OCI-LY3 (cell line): ENCODE measurements around the gene SRP68.
"Not testable (repeated sequence)": the region's sequence is repeated elsewhere in the genome, so short reads cannot be mapped to it uniquely, and the experiment has no call there.

Source experiments
- H2AFZ ChIP-seq: fragments of 200-600, 300-600 bp; shearing (Covaris generic); 2 replicates; pipeline ENCODE4 v1.6.0; 2014; ENCODE audit warnings: antibody characterized with exemption, low read depth, low read length
- H3K27ac ChIP-seq: fragments of 200-600, 300-600 bp; sonication (generic); 2 replicates; pipeline ENCODE4 v1.5.1; 2014; ENCODE audit warnings: mild to moderate bottlenecking, low read length, moderate library complexity, mixed read lengths
- H3K27me3 ChIP-seq: fragments of 200-600, 300-600 bp; sonication (generic); 2 replicates; pipeline ENCODE4 v1.6.1; 2014; ENCODE audit warnings: low read depth, low read length, mixed read lengths
- H3K36me3 ChIP-seq: fragments of 200-600, 300-600 bp; sonication (generic); replicated peaks from 2 replicates; pipeline ENCODE3; 2014; ENCODE audit warnings: low read depth, low read length, mixed read lengths
- H3K4me1 ChIP-seq: fragments of 300-600, 200-600 bp; sonication (generic); 2 replicates; pipeline ENCODE4 v1.6.1; 2014; ENCODE audit warnings: low read length, mixed read lengths
- H3K4me2 ChIP-seq: fragments of 200-600, 300-600 bp; sonication (generic); 2 replicates; pipeline ENCODE4 v1.6.1; 2014; ENCODE audit warnings: low read length, mixed read lengths
- H3K4me3 ChIP-seq: fragments of 300-600, 200-600 bp; sonication (generic); 2 replicates; pipeline ENCODE4 v1.5.1; 2014; ENCODE audit warnings: antibody characterized with exemption, mild to moderate bottlenecking, low read length, moderate library complexity
- H3K79me2 ChIP-seq: fragments of 300-600, 200-600 bp; shearing (Covaris generic); 2 replicates; pipeline ENCODE4 v1.6.1; 2014; ENCODE audit warnings: mild to moderate bottlenecking, low read length, mixed read lengths
- H3K9ac ChIP-seq: fragments of 300-600, 200-600 bp; shearing (Covaris generic); 2 replicates; pipeline ENCODE4 v1.6.0; 2014; ENCODE audit warnings: mild to moderate bottlenecking, low read length, moderate library complexity
- H3K9me3 ChIP-seq: fragments of 200-600, 300-600 bp; shearing (Covaris generic); 2 replicates; pipeline ENCODE4 v1.6.1; 2014; ENCODE audit warnings: low read length, mixed read lengths; ENCODE audit not compliant: insufficient read depth
- H4K20me1 ChIP-seq: fragments of 200-600, 300-600 bp; sonication (generic); 2 replicates; pipeline ENCODE4 v1.6.1; 2016; ENCODE audit warnings: low read length, mixed read lengths; ENCODE audit not compliant: insufficient read depth
- EZH2phosphoT487 ChIP-seq: fragments of 200-600 bp; shearing (Covaris generic); IDR thresholded peaks from 2 replicates; pipeline ENCODE4 v1.6.1; 2018; ENCODE audit warnings: antibody characterized with exemption, mixed run types, low read depth
- TF ChIP-seq, protein P1 (sequence below): fragments of 200-600, 300-600 bp; sonication (generic); IDR thresholded peaks from 2 replicates; pipeline ENCODE4 v1.5.1; 2014; ENCODE audit warnings: antibody characterized with exemption, low read length, low read depth

SRP68 gene

GRCh38 chr17:76063875-76064546 lies 8.3 kb downstream of the SRP68 start:
- peaks cover 47% of the 10 kb centered on the region for H3K36me3 ChIP-seq
- H3K27me3 ChIP-seq: no peaks in the 10 kb centered on the region
- no peak overlapping the region for H2AFZ ChIP-seq
- no peaks in the 10 kb centered on the region for H3K9me3 ChIP-seq
- no peak overlapping the region for H3K4me2 ChIP-seq
- TF ChIP-seq EZH2phosphoT487: no peak
- TF ChIP-seq, protein P1, sequence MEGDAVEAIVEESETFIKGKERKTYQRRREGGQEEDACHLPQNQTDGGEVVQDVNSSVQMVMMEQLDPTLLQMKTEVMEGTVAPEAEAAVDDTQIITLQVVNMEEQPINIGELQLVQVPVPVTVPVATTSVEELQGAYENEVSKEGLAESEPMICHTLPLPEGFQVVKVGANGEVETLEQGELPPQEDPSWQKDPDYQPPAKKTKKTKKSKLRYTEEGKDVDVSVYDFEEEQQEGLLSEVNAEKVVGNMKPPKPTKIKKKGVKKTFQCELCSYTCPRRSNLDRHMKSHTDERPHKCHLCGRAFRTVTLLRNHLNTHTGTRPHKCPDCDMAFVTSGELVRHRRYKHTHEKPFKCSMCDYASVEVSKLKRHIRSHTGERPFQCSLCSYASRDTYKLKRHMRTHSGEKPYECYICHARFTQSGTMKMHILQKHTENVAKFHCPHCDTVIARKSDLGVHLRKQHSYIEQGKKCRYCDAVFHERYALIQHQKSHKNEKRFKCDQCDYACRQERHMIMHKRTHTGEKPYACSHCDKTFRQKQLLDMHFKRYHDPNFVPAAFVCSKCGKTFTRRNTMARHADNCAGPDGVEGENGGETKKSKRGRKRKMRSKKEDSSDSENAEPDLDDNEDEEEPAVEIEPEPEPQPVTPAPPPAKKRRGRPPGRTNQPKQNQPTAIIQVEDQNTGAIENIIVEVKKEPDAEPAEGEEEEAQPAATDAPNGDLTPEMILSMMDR: no peak
- no peaks in the 10 kb centered on the region for H4K20me1 ChIP-seq
- no peak overlapping the region for H3K9ac ChIP-seq
- no peak overlapping the region for H3K4me3 ChIP-seq
- no peaks in the 10 kb centered on the region for H3K4me1 ChIP-seq
- no peak overlapping the region for H3K27ac ChIP-seq
- H3K79me2 ChIP-seq: peaks cover 4% of the 10 kb centered on the region; the same call in 1 of the 2 replicates

DNA sequence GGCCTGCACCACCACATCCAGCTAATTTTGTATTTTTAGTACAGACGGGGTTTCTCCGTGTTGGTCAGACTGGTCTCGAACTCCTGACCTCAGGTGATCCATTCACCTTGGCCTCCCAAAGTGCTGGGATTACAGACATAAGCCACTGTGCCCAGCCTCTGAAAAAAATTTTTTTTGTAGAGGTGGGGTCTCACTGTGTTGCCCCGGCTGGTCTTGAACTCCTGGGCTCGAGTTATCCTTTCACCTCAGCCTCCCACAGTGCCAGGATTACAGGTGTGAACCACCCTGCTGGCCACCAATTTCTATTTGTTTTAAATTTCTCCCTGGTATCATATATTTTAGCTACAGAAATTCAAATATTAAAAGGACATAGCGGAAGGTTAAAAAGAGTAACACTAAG lies 14.1 kb downstream of the SRP68 start:
- not testable (repeated sequence) for H3K9ac ChIP-seq, H3K9me3 ChIP-seq, H3K4me1 ChIP-seq, H3K4me3 ChIP-seq, H3K79me2 ChIP-seq, H2AFZ ChIP-seq, H3K27ac ChIP-seq, H4K20me1 ChIP-seq, H3K27me3 ChIP-seq, H3K4me2 ChIP-seq
- peaks cover 48% of the 10 kb centered on the region for H3K36me3 ChIP-seq

DNA sequence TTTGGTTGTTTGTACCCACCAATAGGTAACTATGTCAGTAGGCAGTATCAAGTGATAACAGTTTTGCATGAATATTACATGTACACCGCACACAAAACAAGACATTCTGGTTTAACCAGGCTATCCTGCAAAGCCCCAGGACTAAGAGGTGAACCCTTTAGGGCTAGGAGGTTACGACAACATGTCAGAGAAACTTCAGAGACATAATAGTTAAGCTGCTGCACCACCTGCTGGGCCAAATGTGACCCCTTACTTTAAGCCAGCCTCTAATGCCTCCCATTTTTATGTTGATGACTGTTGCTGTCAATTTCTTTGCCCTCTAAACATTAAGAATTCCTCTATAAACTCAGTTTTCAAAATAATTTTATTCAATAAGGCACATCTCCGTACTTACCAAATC lies 15.4 kb downstream of the SRP68 start:
- no peak for TF ChIP-seq EZH2phosphoT487
- TF ChIP-seq, protein P1: no peak
- no peaks in the 10 kb centered on the region for H3K79me2 ChIP-seq
- H3K27ac ChIP-seq: no peak overlapping the region
- H3K4me2 ChIP-seq: no peak overlapping the region
- no peak overlapping the region for H2AFZ ChIP-seq
- no peak overlapping the region for H3K9ac ChIP-seq
- no peak overlapping the region for H3K4me3 ChIP-seq
- H3K4me1 ChIP-seq: no peaks in the 10 kb centered on the region
- H4K20me1 ChIP-seq: no peaks in the 10 kb centered on the region
- H3K9me3 ChIP-seq: no peaks in the 10 kb centered on the region
- no peaks in the 10 kb centered on the region for H3K27me3 ChIP-seq
- peaks cover 49% of the 10 kb centered on the region for H3K36me3 ChIP-seq

DNA sequence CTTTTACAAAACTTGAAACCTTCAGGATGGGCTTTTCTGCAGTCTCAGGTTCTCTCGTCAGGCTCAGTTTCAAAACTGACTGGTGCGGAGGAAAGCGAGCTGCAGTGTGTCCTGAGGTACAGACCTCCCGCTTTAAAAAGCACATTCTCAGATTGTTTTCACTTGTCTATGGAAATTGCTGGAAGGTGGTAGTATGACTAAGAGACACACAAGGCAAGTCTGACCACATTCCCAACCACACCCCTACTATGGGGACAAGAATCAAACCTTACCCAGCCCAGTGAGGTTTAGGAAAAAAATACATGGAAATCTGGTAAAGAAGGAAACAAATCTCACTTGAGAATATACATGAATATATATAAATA lies 18.2 kb downstream of the SRP68 start:
- no peak overlapping the region for H3K9ac ChIP-seq
- H4K20me1 ChIP-seq: no peaks in the 10 kb centered on the region; the same call in 1 of the 2 replicates
- H2AFZ ChIP-seq: no peak overlapping the region
- H3K27me3 ChIP-seq: no peaks in the 10 kb centered on the region
- H3K9me3 ChIP-seq: no peaks in the 10 kb centered on the region
- TF ChIP-seq EZH2phosphoT487: no peak
- TF ChIP-seq, protein P1: no peak
- H3K4me3 ChIP-seq: no peak overlapping the region
- H3K4me2 ChIP-seq: no peak overlapping the region
- no peaks in the 10 kb centered on the region for H3K4me1 ChIP-seq
- H3K79me2 ChIP-seq: no peaks in the 10 kb centered on the region
- H3K36me3 ChIP-seq: peaks cover 51% of the 10 kb centered on the region
- H3K27ac ChIP-seq: no peak overlapping the region
